Urothelium cell line (cell line): ENCODE measurements around the gene STARD3.

Source experiments
- DNase-seq: peaks from one replicate; pipeline ENCODE4 v3.0.0; 2011; ENCODE audit warnings: low spot score, mixed read lengths
- FAIRE-seq: peaks from 2 replicates; lab custom pipeline; 2011; peaks lifted over from hg19 to GRCh38; lab: Jason Lieb, UNC

Gene STARD3

DNA sequence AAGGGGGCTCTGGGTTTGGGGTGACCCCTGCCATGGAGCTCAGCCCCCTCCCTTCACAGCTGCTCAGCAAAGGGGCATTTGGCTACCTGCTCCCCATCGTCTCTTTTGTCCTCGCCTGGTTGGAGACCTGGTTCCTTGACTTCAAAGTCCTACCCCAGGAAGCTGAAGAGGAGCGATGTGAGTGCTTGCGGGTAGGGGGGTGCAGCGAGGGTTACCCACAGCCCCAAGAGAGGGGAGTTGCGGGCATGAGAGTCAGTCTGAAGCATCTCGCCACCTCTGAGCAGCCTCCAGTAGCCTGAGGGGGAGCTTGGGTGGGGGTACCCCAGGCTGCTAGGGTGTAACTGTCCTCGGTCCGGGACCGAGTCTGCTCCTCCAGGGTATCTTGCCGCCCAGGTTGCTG is 21.4 kb downstream of the STARD3 start:
- FAIRE-seq (no peak), DNase-seq (no peak)

DNA sequence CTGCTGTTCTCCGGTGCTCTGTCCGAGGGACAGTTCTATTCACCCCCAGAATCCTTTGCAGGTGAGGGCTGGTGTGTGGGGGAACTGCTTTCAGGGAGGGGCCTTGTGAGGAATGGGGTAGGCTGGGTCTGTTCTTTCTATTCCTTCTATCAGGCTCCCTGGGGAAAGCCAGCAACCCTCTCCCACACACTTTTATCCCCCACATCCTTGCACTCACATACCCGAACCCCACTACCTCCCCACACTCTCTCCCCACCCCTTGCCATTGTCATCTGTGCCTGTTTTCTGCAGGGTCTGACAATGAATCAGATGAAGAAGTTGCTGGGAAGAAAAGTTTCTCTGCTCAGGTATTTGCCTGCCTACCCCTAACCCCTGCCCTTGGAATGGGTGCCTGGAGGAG is 21.8 kb downstream of the STARD3 start:
- DNase-seq (no peak), FAIRE-seq (no peak)

GRCh38 chr17:39659279-39660010 is 22.5 kb downstream of the STARD3 start:
- no peak for DNase-seq
- no peak for FAIRE-seq

DNA sequence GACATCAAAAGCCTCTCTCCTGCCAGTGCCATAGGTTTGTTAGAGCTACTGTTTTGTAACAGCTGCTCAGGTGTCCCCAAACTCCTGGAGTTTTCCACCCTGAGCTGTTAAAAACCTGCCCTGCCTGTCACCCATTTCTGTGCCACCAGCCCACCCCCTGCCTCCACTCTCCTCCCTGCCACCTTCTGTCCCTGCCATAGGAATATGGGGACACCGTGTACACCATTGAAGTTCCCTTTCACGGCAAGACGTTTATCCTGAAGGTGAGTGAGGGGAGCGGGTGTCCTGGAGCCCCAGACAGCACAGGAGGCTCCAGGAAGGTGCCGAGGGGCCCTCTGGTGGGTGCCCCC is 23.0 kb downstream of the STARD3 start:
- FAIRE-seq (no peak), DNase-seq (no peak)

DNA sequence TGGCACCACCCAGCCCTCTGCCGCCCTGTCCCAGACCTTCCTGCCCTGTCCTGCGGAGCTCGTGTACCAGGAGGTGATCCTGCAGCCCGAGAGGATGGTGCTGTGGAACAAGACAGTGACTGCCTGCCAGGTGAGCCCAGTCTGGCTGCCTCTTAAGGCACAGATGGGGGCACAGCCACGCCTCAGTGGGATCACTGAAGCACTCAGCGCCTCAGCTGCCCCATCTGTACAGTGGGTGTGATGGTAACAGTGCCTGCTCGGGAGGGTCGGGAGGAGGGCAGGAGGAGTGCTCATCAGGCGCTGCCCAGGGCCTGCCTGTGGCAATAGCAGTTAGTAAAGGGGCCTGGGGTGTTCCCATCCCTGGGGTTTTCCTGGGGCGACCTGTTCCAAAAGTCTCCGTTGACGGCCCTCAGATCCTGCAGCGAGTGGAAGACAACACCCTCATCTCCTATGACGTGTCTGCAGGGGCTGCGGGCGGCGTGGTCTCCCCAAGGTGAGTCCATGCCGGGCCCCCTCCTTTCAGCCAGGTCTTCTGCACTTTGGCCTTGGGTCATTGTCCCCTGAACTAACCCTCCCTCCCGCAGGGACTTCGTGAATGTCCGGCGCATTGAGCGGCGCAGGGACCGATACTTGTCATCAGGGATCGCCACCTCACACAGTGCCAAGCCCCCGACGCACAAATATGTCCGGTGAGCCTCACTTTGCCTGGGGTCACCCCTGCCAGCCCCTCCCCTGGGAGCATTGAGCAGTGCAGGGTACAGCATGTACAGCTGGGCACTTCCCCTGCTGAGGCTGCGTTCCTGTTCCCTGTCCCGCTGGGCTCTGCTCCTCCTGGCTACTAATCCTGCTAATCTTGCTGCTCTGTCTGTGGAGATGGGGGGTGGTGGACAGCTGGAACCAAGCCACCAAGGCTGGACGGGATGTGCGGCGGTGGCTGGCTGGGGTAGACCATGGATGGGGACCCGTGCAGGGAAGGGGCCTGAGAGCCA is 23.7 kb downstream of the STARD3 start:
- DNase-seq (no peak), FAIRE-seq (no peak)

- no peak for FAIRE-seq
Observed at GRCh38 chr17:39661744-39662541, 25.0 kb downstream of the STARD3 start.

GRCh38 chr17:39662551-39663339 is 25.8 kb downstream of the STARD3 start:
- no peak for FAIRE-seq
- no peak for DNase-seq

More at GRCh38 chr17:39661744-39662541, 25.0 kb downstream of the STARD3 start:
- no peak for DNase-seq

DNA sequence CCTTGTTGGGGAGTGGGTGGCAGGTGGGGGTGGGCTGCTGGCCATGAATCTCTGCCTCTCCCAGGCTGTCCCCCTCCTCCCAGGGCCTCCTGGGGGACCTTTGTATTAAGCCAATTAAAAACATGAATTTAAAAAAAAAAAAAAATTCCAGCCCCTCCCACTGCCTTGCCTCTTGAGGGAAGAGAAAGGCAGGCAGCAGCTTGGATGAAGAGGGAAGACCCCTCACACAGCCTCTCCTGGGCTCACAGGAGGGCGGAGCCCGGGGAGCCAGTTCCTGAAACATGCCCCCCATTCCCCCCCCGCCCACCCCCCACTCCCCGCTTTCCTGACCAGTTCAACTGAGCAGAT is 26.4 kb downstream of the STARD3 start:
- DNase-seq (no peak), FAIRE-seq (no peak)

GRCh38 chr17:39663688-39664580 is 27.0 kb downstream of the STARD3 start:
- FAIRE-seq = no peak
- peak; percentile 50 for DNase-seq

DNA sequence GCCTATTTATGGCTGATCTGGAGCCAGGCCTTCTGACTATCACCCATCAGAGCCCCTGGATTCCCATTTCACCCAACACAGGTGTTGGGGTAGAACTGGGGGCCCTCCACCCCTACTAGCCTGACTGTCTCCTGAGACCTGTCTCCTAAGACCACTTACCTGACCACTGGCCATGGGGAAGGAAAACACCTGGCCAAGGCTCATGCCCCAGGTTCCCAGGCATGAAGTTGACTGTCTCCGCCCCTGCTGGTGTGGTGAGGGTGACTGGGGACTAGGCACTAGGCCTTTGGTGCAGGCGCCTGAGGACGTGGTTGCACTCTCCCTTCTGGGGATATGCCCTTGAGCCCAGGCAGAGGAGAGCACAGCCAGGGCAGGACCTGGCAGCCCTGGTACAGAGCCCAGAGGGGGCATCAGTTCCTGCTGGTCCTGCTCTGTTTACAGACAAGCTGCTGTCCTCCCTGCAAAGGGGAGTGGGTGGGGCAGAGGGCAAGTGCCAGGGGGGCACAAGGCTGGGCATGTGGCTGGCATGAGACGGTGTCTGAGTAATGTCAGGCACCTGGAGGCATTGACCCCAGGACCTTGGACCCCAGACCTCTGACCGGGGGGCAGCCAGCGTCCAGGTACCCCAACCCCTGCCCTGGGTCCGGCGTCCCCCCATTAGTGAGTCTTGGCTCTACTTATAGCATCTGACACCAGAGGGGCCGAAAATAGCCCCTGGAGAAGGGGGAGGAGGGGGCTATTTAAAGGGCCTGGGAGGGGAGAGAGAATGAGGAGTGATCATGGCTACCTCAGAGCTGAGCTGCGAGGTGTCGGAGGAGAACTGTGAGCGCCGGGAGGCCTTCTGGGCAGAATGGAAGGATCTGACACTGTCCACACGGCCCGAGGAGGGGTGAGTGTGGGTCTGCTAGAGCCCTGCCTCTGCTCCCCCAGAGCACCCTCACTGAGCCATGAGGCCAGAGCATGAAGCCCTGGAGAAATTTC is 27.9 kb downstream of the STARD3 start, which contains the start of gene TCAP:
Gene TCAP, plus strand, starts transcription at position 769 of the 981 bp plus-strand sequence. Its CDS starts 11 bp downstream, at position 780.
- no peak for FAIRE-seq

GRCh38 chr17:39665642-39666224 is 28.8 kb downstream of the STARD3 start:
- no peak for FAIRE-seq

More for the DNA sequence above, 27.9 kb downstream of the STARD3 start, which contains the start of gene TCAP:
- no peak for DNase-seq

DNA sequence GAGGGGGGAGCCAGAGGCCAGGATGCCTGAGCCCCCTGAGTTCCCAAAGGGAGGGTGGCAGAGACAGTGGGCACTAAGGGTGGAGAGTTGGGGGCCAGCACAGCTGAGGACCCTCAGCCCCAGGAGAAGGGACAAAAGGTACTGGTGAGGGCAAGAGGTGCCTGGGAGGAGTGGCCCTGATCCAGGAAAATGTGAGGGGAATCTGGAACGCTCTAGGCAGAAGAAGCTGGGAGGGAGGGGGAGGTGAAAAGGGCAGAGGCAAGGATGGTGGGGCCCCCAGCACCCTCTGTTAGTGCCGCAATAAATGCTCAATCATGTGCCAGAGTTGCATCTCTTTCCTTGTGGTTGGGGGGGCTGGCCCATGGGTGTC is 29.3 kb downstream of the STARD3 start:
- FAIRE-seq (no peak), DNase-seq (no peak)

More at GRCh38 chr17:39665642-39666224, 28.8 kb downstream of the STARD3 start:
- DNase-seq = no peak

DNA sequence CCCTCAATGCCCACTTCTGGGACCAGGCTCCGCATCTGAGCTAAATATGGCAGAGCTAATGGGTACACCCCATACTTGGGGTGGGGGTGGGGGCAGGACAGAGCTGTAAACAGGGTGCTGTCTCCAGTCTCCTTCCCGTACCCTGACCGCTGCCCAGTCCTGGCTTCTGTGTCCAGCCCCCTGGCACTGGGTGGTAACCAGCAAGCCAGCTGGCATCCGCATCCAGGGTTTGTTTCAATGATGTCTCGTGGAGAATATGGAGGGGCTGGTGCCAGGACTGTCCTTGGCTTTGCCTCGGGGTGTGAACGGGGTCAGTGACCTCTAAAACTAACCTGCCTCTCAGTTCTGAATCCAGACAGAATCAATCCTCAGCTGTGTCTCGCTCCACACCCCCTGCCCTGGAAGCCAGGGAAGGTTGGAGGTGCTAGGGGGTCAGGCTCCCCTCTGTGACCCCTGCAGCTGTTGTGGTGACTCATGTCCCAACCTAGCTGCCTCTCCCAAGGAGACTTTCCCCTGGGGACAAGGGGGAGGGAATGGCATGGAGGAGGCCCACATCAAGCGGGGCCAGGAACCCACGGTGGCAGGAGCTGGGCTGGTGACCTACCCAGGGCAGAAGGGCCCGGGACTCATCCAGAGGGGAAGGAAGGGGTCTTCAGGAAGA is 29.8 kb downstream of the STARD3 start:
- FAIRE-seq = peak; percentile 5
- DNase-seq = no peak

GRCh38 chr17:39667262-39667944 is 30.5 kb downstream of the STARD3 start:
- FAIRE-seq = no peak
- DNase-seq = no peak

DNA sequence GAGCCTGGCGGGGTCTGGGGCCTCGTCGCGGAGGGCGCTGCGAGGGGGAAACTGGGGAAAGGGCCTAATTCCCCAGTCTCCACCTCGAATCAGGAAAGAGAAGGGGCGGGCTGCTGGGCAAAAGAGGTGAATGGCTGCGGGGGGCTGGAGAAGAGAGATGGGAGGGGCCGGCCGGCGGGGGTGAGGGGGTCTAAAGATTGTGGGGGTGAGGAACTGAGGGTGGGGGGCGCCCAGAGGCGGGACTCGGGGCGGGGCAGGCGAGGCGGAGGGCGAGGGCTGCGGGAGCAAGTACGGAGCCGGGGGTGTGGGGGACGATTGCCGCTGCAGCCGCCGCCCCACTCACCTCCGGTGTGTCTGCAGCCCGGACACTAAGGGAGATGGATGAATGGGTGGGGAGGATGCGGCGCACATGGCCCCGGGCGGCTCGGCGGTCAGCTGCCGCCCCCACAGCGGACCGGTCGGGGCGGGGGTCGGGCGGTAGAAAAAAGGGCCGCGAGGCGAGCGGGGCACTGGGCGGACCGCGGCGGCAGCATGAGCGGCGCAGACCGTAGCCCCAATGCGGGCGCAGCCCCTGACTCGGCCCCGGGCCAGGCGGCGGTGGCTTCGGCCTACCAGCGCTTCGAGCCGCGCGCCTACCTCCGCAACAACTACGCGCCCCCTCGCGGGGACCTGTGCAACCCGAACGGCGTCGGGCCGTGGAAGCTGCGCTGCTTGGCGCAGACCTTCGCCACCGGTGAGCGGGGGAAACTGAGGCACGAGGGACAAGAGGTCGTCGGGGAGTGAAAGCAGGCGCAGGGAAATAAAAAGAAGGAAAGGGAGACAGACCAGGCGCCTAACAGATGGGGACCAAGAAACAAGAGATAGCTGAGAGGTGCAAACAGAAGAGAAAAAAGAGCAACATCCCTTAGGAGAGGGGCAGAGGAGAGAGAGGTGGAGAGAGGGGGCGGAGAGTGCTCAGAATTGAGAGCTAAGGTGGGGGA is 31.3 kb downstream of the STARD3 start, which contains the start of gene PNMT:
Gene PNMT, plus strand, starts transcription at position 509 of the 980 bp plus-strand sequence. Its CDS starts 23 bp downstream, at position 532.
- FAIRE-seq (no peak), DNase-seq (no peak)
